GM12878 (cell line): ENCODE data around the gene APC2. TPM values are rescaled to one million over a fixed set of nuclear protein-coding genes. Genes with fewer than 3 reads are reported as not detected.

Source experiments
- CBX5 ChIP-seq: sonication (generic); IDR thresholded peaks from 2 replicates; pipeline ENCODE4 v1.6.1; 2016; ENCODE audit warnings: low read depth, moderate library complexity, mild to moderate bottlenecking, inconsistent platforms
- CHD4 ChIP-seq: fragments of 200-600 bp; sonication (generic); IDR thresholded peaks from 2 replicates; pipeline ENCODE4 v1.6.1; 2016; ENCODE audit warnings: mild to moderate bottlenecking
- DPF2 ChIP-seq: fragments of 450-650 bp; IDR thresholded peaks from 2 replicates; pipeline ENCODE4 v1.6.1; 2017; ENCODE audit warnings: mild to moderate bottlenecking
- FOXK2 ChIP-seq: fragments of 450-650 bp; IDR thresholded peaks from 2 replicates; pipeline ENCODE4 v1.6.1; 2017; ENCODE audit warnings: mild to moderate bottlenecking, moderate library complexity
- HDAC6 ChIP-seq: fragments of 200-600 bp; sonication (generic); IDR thresholded peaks from one replicate; pipeline ENCODE4 v1.8.0; 2017; ENCODE audit warnings: antibody characterized with exemption; ENCODE audit not compliant: unreplicated experiment
- HSF1 ChIP-seq: fragments of 150-350 bp; IDR thresholded peaks from 2 replicates; pipeline ENCODE4 v1.6.1; 2014; ENCODE audit warnings: mild to moderate bottlenecking, low read depth, low read length
- IKZF1 ChIP-seq: fragments of 450-650 bp; conservative IDR thresholded peaks from 2 replicates; pipeline ENCODE4 v1.6.1; 2017; ENCODE audit warnings: antibody characterized with exemption, mild to moderate bottlenecking
- KAT2A ChIP-seq: conservative IDR thresholded peaks from 2 replicates; pipeline ENCODE4 v1.6.1; 2011; ENCODE audit warnings: low read depth, low read length; ENCODE audit not compliant: control insufficient read depth
- MYB ChIP-seq: fragments of 150-350 bp; IDR thresholded peaks from 2 replicates; pipeline ENCODE4 v1.6.1; 2014; ENCODE audit warnings: mild to moderate bottlenecking, low read depth, low read length, borderline replicate concordance
- NBN ChIP-seq: fragments of 450-650 bp; IDR thresholded peaks from 2 replicates; pipeline ENCODE4 v1.6.1; 2016
- NFYA ChIP-seq: IDR thresholded peaks from 2 replicates; pipeline ENCODE4 v1.6.1; 2011; ENCODE audit warnings: low read depth, mild to moderate bottlenecking, low read length, improper control_type of control experiment, borderline replicate concordance
- NFYB ChIP-seq: IDR thresholded peaks from 2 replicates; pipeline ENCODE4 v1.6.1; 2011; ENCODE audit warnings: low read depth, mild to moderate bottlenecking, low read length, improper control_type of control experiment, moderate library complexity; ENCODE audit not compliant: insufficient read depth
- PML ChIP-seq: IDR thresholded peaks from 2 replicates; pipeline ENCODE4 v1.6.1; 2012; ENCODE audit warnings: low read length, inconsistent platforms
- PRDM15 ChIP-seq: fragments of 450-650 bp; formaldehyde crosslinking; IDR thresholded peaks from 2 replicates; pipeline ENCODE4 v1.4.0; 2020; ENCODE audit warnings: mild to moderate bottlenecking, moderate library complexity
- SMAD5 ChIP-seq: IDR thresholded peaks from 2 replicates; pipeline ENCODE4 v1.6.1; 2016; ENCODE audit warnings: antibody characterized with exemption, low read depth
- SMC3 ChIP-seq: IDR thresholded peaks from 2 replicates; pipeline ENCODE4 v1.6.1; 2011; ENCODE audit warnings: low read length, improper control_type of control experiment, borderline replicate concordance
- SREBF1 ChIP-seq: IDR thresholded peaks from 2 replicates; pipeline ENCODE4 v1.6.1; 2012; ENCODE audit warnings: mild to moderate bottlenecking, low read length
- SUZ12 ChIP-seq: fragments of 200-600 bp; sonication (generic); IDR thresholded peaks from one replicate; pipeline ENCODE4 v1.6.1; 2018; ENCODE audit warnings: antibody characterized with exemption, mild to moderate bottlenecking; ENCODE audit not compliant: unreplicated experiment
- ZNF207 ChIP-seq: fragments of 450-650 bp; IDR thresholded peaks from 2 replicates; pipeline ENCODE4 v1.6.1; 2014; ENCODE audit warnings: antibody characterized with exemption, mild to moderate bottlenecking, borderline replicate concordance
- ZNF24 ChIP-seq: fragments of 450-650 bp; IDR thresholded peaks from 2 replicates; pipeline ENCODE4 v1.6.1; 2017; ENCODE audit warnings: antibody characterized with exemption, mild to moderate bottlenecking
- ZNF274 ChIP-seq: IDR thresholded peaks from one replicate; pipeline ENCODE4 v1.8.0; 2011; ENCODE audit not compliant: insufficient read length, insufficient read depth
- polyA plus RNA-seq, 11 experiments: library from polyadenylated mRNA; depleted of rRNA in 4 of 11; unstranded in 6 of 11; stranded (reverse) in 5 of 11; fragments of >200 nt; fragmentation: Nextera tagmentation in 4 of 11; fragmentation: Illumina TruSeq in 1 of 11; extraction: Ambion mirVana in 4 of 11; extraction: Trizol in 1 of 11; gene quantifications; 1 replicate in 1 of 11; 2 replicates in 10 of 11; pipeline versions ENCODE4 v1.2.1 to v1.2.3, GENCODE V29; 2011 to 2016; ENCODE audit warnings: inconsistent platforms in 2 of 11, missing spikeins in 2 of 11, low read depth in 1 of 11
- total RNA-seq, 4 experiments: library from RNA; depleted of rRNA in 3 of 4; stranded (reverse); fragments of >200 nt in 3 of 4; fragmentation: Illumina TruSeq in 1 of 4; extraction: Trizol in 1 of 4; gene quantifications; 2 replicates each; pipeline versions ENCODE4 v1.2.1 to v1.2.3, GENCODE V29; 2013 to 2021
- TF ChIP-seq, protein P1 (sequence below): fragments of 450-650 bp; IDR thresholded peaks from 2 replicates; pipeline ENCODE4 v1.6.1; 2017; ENCODE audit warnings: antibody characterized with exemption, mild to moderate bottlenecking, moderate library complexity
- TF ChIP-seq, protein P2 (sequence below): IDR thresholded peaks from 2 replicates; pipeline ENCODE4 v1.6.1; 2012; ENCODE audit warnings: low read length, inconsistent platforms

APC2 gene
- total and polyA plus RNA-seq, 10 of the 15 experiments (the other 5 are each of a cell fraction or from before 2014, with no cell fraction given), result under 0.01 to 0.73 (median 0.04) TPM; not detected in 5

DNA sequence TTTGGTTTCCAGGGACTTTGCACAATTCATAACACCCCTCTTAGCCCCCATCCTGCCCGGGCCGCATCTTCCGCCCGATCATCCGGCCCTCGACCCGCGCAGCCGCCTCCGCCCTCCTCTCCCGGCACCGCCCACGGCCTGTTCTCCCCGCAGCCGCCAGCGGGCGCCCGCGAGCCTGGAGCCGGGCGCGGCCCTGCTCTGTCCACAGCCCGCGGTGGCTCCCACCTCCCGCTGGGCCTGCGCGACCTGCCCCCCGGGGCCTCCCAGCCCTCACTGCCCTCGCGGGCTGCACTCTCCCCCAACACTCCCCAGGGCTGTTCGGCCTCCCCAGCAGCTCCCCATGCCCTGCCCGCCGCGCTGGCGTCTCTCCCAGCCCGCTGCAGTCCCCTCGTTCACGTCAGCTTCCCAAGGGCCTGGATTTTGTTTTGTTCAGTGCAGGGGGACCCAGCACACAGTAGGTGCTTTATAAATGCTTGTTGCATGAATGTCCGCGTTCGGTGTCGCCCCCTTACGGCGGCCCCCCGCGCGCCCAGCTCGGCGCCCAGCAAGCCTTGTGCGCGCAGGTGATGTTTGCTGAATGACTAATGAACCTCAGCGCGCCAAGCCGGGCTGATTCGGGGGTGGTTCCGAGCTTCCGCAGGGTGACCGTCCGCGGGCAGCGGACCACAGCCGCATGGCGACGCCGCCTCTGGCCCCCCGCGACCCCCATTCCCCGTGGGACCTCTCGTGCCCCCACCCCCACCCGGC is 4.6 kb upstream of the APC2 start (continued):
- TF ChIP-seq, protein P1, sequence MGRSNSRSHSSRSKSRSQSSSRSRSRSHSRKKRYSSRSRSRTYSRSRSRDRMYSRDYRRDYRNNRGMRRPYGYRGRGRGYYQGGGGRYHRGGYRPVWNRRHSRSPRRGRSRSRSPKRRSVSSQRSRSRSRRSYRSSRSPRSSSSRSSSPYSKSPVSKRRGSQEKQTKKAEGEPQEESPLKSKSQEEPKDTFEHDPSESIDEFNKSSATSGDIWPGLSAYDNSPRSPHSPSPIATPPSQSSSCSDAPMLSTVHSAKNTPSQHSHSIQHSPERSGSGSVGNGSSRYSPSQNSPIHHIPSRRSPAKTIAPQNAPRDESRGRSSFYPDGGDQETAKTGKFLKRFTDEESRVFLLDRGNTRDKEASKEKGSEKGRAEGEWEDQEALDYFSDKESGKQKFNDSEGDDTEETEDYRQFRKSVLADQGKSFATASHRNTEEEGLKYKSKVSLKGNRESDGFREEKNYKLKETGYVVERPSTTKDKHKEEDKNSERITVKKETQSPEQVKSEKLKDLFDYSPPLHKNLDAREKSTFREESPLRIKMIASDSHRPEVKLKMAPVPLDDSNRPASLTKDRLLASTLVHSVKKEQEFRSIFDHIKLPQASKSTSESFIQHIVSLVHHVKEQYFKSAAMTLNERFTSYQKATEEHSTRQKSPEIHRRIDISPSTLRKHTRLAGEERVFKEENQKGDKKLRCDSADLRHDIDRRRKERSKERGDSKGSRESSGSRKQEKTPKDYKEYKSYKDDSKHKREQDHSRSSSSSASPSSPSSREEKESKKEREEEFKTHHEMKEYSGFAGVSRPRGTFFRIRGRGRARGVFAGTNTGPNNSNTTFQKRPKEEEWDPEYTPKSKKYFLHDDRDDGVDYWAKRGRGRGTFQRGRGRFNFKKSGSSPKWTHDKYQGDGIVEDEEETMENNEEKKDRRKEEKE, result no peak
- TF ChIP-seq SMC3 (peak; percentile 43; the same call in 1 of the 2 replicates), ZNF274 (no peak), HSF1 (no peak), PML (no peak), DPF2 (peak; percentile 77; the same call in 1 of the 2 replicates), IKZF1 (peak; percentile 66), PRDM15 (CRISPR knock-in tag) (no peak), HDAC6 (no peak), KAT2A (no peak), SREBF1 (no peak), CBX5 (no peak), ZNF24 (peak; percentile 54; the same call in 1 of the 2 replicates), CHD4 (no peak), NFYB (no peak), FOXK2 (no peak), NBN (no peak; the same call in 1 of the 2 replicates), NFYA (no peak), SMAD5 (no peak), SUZ12 (no peak), MYB (no peak), ZNF207 (no peak)
- TF ChIP-seq, protein P2, sequence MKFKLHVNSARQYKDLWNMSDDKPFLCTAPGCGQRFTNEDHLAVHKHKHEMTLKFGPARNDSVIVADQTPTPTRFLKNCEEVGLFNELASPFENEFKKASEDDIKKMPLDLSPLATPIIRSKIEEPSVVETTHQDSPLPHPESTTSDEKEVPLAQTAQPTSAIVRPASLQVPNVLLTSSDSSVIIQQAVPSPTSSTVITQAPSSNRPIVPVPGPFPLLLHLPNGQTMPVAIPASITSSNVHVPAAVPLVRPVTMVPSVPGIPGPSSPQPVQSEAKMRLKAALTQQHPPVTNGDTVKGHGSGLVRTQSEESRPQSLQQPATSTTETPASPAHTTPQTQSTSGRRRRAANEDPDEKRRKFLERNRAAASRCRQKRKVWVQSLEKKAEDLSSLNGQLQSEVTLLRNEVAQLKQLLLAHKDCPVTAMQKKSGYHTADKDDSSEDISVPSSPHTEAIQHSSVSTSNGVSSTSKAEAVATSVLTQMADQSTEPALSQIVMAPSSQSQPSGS, result no peak
